GM12873 (cell line): Measurements from ENCODE around the gene ATRNL1.

ENCODE experiments used
- CTCF ChIP-seq: IDR thresholded peaks from 2 replicates; pipeline ENCODE4 v1.5.1; 2012; ENCODE audit warnings: low read depth, mild to moderate bottlenecking, moderate library complexity, low read length, control low read depth; ENCODE audit not compliant: insufficient read depth; ENCODE audit errors: missing control alignments

The ATRNL1 gene

GRCh38 chr10:115974351-115974750 lies 881.2 kb downstream of the ATRNL1 start:
- TF ChIP-seq CTCF, result no peak

- TF ChIP-seq CTCF, result no peak
Measured at GRCh38 chr10:115974816-115975430, 881.8 kb downstream of the ATRNL1 start.

GRCh38 chr10:115975506-115975905 lies 882.3 kb downstream of the ATRNL1 start:
- TF ChIP-seq CTCF, result no peak

GRCh38 chr10:115976342-115976741 lies 883.2 kb downstream of the ATRNL1 start:
- TF ChIP-seq CTCF, result no peak

GRCh38 chr10:115977855-115978254 lies 884.7 kb downstream of the ATRNL1 start:
- TF ChIP-seq CTCF, result no peak

- no peak for TF ChIP-seq CTCF
Measured at GRCh38 chr10:115979576-115979975, 886.4 kb downstream of the ATRNL1 start.

GRCh38 chr10:115980470-115980869 lies 887.3 kb downstream of the ATRNL1 start:
- TF ChIP-seq CTCF, result no peak
